ENCODE results near the gene SAPCD2.
A peak's percentile ranks its signal among the peaks of the same experiment; 100 is the strongest.
"Not testable (repeated sequence)": the region's sequence is repeated elsewhere in the genome, so short reads cannot be mapped to it uniquely, and the experiment has no call there.

The SAPCD2 gene

GRCh38 chr9:137063311-137064026 is 6.9 kb downstream of the SAPCD2 start:
- H3K27ac ChIP-seq (ENCODE audit: low read depth, low read length), result no peak overlapping the region
- H3K27me3 ChIP-seq (ENCODE audit: control insufficient read depth, insufficient read depth, low read length), result peaks cover 4% of the 10 kb centered on the region
- H3K4me3 ChIP-seq (ENCODE audit: low read length), result no peak overlapping the region
- H3K9ac ChIP-seq (ENCODE audit: low read length), result no peak overlapping the region
- no peaks in the 10 kb centered on the region for H3K4me1 ChIP-seq (ENCODE audit: control insufficient read depth, insufficient read depth, low read length)
- no peaks in the 10 kb centered on the region for H3K36me3 ChIP-seq (ENCODE audit: control insufficient read depth, insufficient read depth, low read length)

- not testable (repeated sequence) for H3K27ac ChIP-seq (ENCODE audit: low read depth, low read length); H3K4me3 ChIP-seq (ENCODE audit: low read length); H3K9ac ChIP-seq (ENCODE audit: low read length); H3K4me1 ChIP-seq (ENCODE audit: control insufficient read depth, insufficient read depth, low read length); H3K36me3 ChIP-seq (ENCODE audit: control insufficient read depth, insufficient read depth, low read length); H3K27me3 ChIP-seq (ENCODE audit: control insufficient read depth, insufficient read depth, low read length)
These were observed 7.6 kb downstream of the SAPCD2 start for GRCh38 chr9:137062798-137063197.

- H3K27me3 ChIP-seq (ENCODE audit: control insufficient read depth, insufficient read depth, low read length), result no peaks in the 10 kb centered on the region
- no peak overlapping the region for H3K9ac ChIP-seq (ENCODE audit: low read length)
- no peak overlapping the region for H3K4me3 ChIP-seq (ENCODE audit: low read length)
- H3K36me3 ChIP-seq (ENCODE audit: control insufficient read depth, insufficient read depth, low read length), result no peaks in the 10 kb centered on the region
- H3K27ac ChIP-seq (ENCODE audit: low read depth, low read length), result no peak overlapping the region
- H3K4me1 ChIP-seq (ENCODE audit: control insufficient read depth, insufficient read depth, low read length), result no peaks in the 10 kb centered on the region
These were observed 8.0 kb downstream of the SAPCD2 start for GRCh38 chr9:137062384-137062783.

- Histone ChIP-seq H3K27ac (ENCODE audit: low read depth, low read length) (no peak overlapping the region), H3K4me3 (ENCODE audit: low read length) (no peak overlapping the region), H3K36me3 (ENCODE audit: control insufficient read depth, insufficient read depth, low read length) (no peaks in the 10 kb centered on the region), H3K9ac (ENCODE audit: low read length) (no peak overlapping the region), H3K4me1 (ENCODE audit: control insufficient read depth, insufficient read depth, low read length) (peaks cover 13% of the 10 kb centered on the region), H3K27me3 (ENCODE audit: control insufficient read depth, insufficient read depth, low read length) (no peaks in the 10 kb centered on the region)
These were observed 11.7 kb downstream of the SAPCD2 start for GRCh38 chr9:137058521-137059234.

GRCh38 chr9:137057545-137057944 is 12.8 kb downstream of the SAPCD2 start:
- H3K36me3 ChIP-seq (ENCODE audit: control insufficient read depth, insufficient read depth, low read length), result no peaks in the 10 kb centered on the region
- H3K27ac ChIP-seq (ENCODE audit: low read depth, low read length), result no peak overlapping the region
- no peak overlapping the region for H3K4me3 ChIP-seq (ENCODE audit: low read length)
- peaks cover 1% of the 10 kb centered on the region for H3K27me3 ChIP-seq (ENCODE audit: control insufficient read depth, insufficient read depth, low read length)
- H3K9ac ChIP-seq (ENCODE audit: low read length), result no peak overlapping the region
- peaks cover 13% of the 10 kb centered on the region for H3K4me1 ChIP-seq (ENCODE audit: control insufficient read depth, insufficient read depth, low read length)

GRCh38 chr9:137056739-137057415 is 13.5 kb downstream of the SAPCD2 start:
- Histone ChIP-seq H3K4me1 (ENCODE audit: control insufficient read depth, insufficient read depth, low read length) (peaks cover 13% of the 10 kb centered on the region), H3K36me3 (ENCODE audit: control insufficient read depth, insufficient read depth, low read length) (no peaks in the 10 kb centered on the region), H3K4me3 (ENCODE audit: low read length) (no peak overlapping the region), H3K27me3 (ENCODE audit: control insufficient read depth, insufficient read depth, low read length) (peaks cover 3% of the 10 kb centered on the region), H3K27ac (ENCODE audit: low read depth, low read length) (no peak overlapping the region), H3K9ac (ENCODE audit: low read length) (no peak overlapping the region)

GRCh38 chr9:137055385-137056364 is 14.7 kb downstream of the SAPCD2 start:
- peak overlapping the region; percentile 40 for H3K27ac ChIP-seq (ENCODE audit: low read depth, low read length)
- H3K4me3 ChIP-seq (ENCODE audit: low read length), result peak overlapping the region; percentile 41
- H3K9ac ChIP-seq (ENCODE audit: low read length), result no peak overlapping the region
- peaks cover 3% of the 10 kb centered on the region for H3K27me3 ChIP-seq (ENCODE audit: control insufficient read depth, insufficient read depth, low read length)
- H3K4me1 ChIP-seq (ENCODE audit: control insufficient read depth, insufficient read depth, low read length), result peaks cover 13% of the 10 kb centered on the region
- H3K36me3 ChIP-seq (ENCODE audit: control insufficient read depth, insufficient read depth, low read length), result no peaks in the 10 kb centered on the region

- Histone ChIP-seq H3K9ac (ENCODE audit: low read length) (no peak overlapping the region), H3K4me3 (ENCODE audit: low read length) (peak overlapping the region; percentile 9), H3K4me1 (ENCODE audit: control insufficient read depth, insufficient read depth, low read length) (peaks cover 13% of the 10 kb centered on the region), H3K27ac (ENCODE audit: low read depth, low read length) (peak overlapping the region; percentile 40), H3K36me3 (ENCODE audit: control insufficient read depth, insufficient read depth, low read length) (no peaks in the 10 kb centered on the region), H3K27me3 (ENCODE audit: control insufficient read depth, insufficient read depth, low read length) (peaks cover 3% of the 10 kb centered on the region)
These were observed 15.4 kb downstream of the SAPCD2 start for GRCh38 chr9:137054932-137055384.

- Histone ChIP-seq H3K36me3 (ENCODE audit: control insufficient read depth, insufficient read depth, low read length) (no peaks in the 10 kb centered on the region), H3K9ac (ENCODE audit: low read length) (no peak within 1 kb of the TSS), H3K4me1 (ENCODE audit: control insufficient read depth, insufficient read depth, low read length) (peaks cover 13% of the 10 kb centered on the region), H3K27me3 (ENCODE audit: control insufficient read depth, insufficient read depth, low read length) (peaks cover 8% of the 10 kb centered on the region), H3K27ac (ENCODE audit: low read depth, low read length) (peak within 1 kb of the TSS; percentile 40), H3K4me3 (ENCODE audit: low read length) (peak within 1 kb of the TSS; percentile 32)
These were observed 16.1 kb downstream of the SAPCD2 start, which contains the start of gene ENTPD2 for GRCh38 chr9:137053944-137054931. Gene ENTPD2, minus strand, starts transcription at chr9:137054061. Its CDS starts 64 bp downstream, at chr9:137053997.

GRCh38 chr9:137052998-137053943 is 17.1 kb downstream of the SAPCD2 start:
- Histone ChIP-seq H3K4me3 (ENCODE audit: low read length) (peak overlapping the region; percentile 32), H3K4me1 (ENCODE audit: control insufficient read depth, insufficient read depth, low read length) (peaks cover 15% of the 10 kb centered on the region), H3K27me3 (ENCODE audit: control insufficient read depth, insufficient read depth, low read length) (peaks cover 12% of the 10 kb centered on the region), H3K36me3 (ENCODE audit: control insufficient read depth, insufficient read depth, low read length) (no peaks in the 10 kb centered on the region), H3K9ac (ENCODE audit: low read length) (no peak overlapping the region), H3K27ac (ENCODE audit: low read depth, low read length) (no peak overlapping the region)

Measured in rectal smooth muscle tissue (tissue), 1 donor.